Endothelial cell of umbilical vein (primary cell): Measurements from ENCODE around the gene ZNF384.

ENCODE experiments used
- GATA2 ChIP-seq: IDR thresholded peaks from 2 replicates; pipeline ENCODE4 v1.7.0; 2011; ENCODE audit warnings: low read depth, mild to moderate bottlenecking, moderate library complexity, mixed read lengths, low read length; ENCODE audit not compliant: insufficient read length, insufficient read depth
- POLR2A ChIP-seq: IDR thresholded peaks from 2 replicates; pipeline ENCODE4 v1.6.1; 2012; ENCODE audit warnings: low read depth, mild to moderate bottlenecking, control low read depth, low read length
- POLR2AphosphoS5 ChIP-seq: IDR thresholded peaks from 2 replicates; pipeline ENCODE4 v1.6.1; 2012; ENCODE audit warnings: low read depth, mild to moderate bottlenecking, control low read depth, low read length, moderate library complexity; ENCODE audit not compliant: insufficient read depth
- TF ChIP-seq, protein P1 (sequence below), 2 donors: IDR thresholded peaks; 1 replicate in 1 of 2; 2 replicates in 1 of 2; pipeline ENCODE4 v1.5.1; 2011; ENCODE audit warnings: low read length in 2 of 2, mild to moderate bottlenecking in 2 of 2, moderate library complexity in 2 of 2, control low read depth in 1 of 2, inconsistent platforms in 1 of 2, low read depth in 1 of 2; ENCODE audit not compliant: insufficient read depth in 1 of 2; ENCODE audit errors: extremely low read depth in 1 of 2
- TF ChIP-seq, protein P2 (sequence below): IDR thresholded peaks from 2 replicates; pipeline ENCODE4 v1.6.1; 2011; ENCODE audit not compliant: insufficient read depth, insufficient read length

DNA sequence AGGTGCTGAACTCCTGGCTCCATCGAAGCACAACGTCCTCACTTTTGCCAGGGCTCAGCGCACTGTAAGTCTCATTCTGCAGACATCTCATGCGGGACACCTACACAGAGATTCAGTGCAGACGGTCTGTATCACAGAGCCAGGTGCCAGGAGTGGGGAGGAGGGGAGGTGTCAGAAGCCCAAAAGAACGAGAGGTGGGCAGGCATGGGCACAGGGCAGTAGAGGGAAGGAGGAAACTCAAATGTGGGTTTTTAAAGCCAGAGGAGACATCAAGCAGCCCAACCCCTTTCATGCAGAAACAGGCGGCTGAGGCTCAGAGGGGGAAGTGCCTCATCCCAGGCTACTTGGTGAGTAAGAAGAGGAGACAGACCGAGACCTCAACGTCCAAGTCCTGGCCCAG is 50.9 kb downstream of the ZNF384 start:
- TF ChIP-seq, protein P1, sequence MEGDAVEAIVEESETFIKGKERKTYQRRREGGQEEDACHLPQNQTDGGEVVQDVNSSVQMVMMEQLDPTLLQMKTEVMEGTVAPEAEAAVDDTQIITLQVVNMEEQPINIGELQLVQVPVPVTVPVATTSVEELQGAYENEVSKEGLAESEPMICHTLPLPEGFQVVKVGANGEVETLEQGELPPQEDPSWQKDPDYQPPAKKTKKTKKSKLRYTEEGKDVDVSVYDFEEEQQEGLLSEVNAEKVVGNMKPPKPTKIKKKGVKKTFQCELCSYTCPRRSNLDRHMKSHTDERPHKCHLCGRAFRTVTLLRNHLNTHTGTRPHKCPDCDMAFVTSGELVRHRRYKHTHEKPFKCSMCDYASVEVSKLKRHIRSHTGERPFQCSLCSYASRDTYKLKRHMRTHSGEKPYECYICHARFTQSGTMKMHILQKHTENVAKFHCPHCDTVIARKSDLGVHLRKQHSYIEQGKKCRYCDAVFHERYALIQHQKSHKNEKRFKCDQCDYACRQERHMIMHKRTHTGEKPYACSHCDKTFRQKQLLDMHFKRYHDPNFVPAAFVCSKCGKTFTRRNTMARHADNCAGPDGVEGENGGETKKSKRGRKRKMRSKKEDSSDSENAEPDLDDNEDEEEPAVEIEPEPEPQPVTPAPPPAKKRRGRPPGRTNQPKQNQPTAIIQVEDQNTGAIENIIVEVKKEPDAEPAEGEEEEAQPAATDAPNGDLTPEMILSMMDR (IDR thresholded peaks at IDR 0.05; ENCODE audit: extremely low read depth in 1 of 2, insufficient read depth in 1 of 2, low read depth in 1 of 2, low read length in 2 of 2) = no peak
- TF ChIP-seq POLR2AphosphoS5 (no peak), GATA2 (no peak), POLR2A (no peak)
- TF ChIP-seq, protein P2, sequence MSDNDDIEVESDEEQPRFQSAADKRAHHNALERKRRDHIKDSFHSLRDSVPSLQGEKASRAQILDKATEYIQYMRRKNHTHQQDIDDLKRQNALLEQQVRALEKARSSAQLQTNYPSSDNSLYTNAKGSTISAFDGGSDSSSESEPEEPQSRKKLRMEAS = no peak
